ENCODE results near the gene GPC6.

- no peak for TF ChIP-seq POLR2AphosphoS5 (IDR thresholded peaks at IDR 0.05)
- no peak for TF ChIP-seq CTCF (IDR thresholded peaks at IDR 0.05; ENCODE audit: poor library complexity, severe bottlenecking)
- TF ChIP-seq REST (IDR thresholded peaks at IDR 0.05; ENCODE audit: borderline replicate concordance): no peak
- TF ChIP-seq RAD21 (conservative IDR thresholded peaks at IDR 0.05): no peak
- no peak for TF ChIP-seq EP300 (conservative IDR thresholded peaks at IDR 0.05; ENCODE audit: poor library complexity, severe bottlenecking)
- no peak for TF ChIP-seq EZH2 (IDR thresholded peaks at IDR 0.05; ENCODE audit: borderline replicate concordance, insufficient read depth, low read length, poor library complexity, severe bottlenecking)
- no peak for TF ChIP-seq TAF1 (IDR thresholded peaks at IDR 0.05; ENCODE audit: low read depth)
- no peak for TF ChIP-seq MXI1 (conservative IDR thresholded peaks at IDR 0.05; ENCODE audit: poor library complexity, severe bottlenecking)
These were observed 1102.7 kb downstream of the GPC6 start for GRCh38 chr13:94329277-94329676.

Measured in neural cell (in vitro differentiated cells).